Measurements from ENCODE around the gene RXRA.
A peak's percentile ranks its signal among the peaks of the same experiment; 100 is the strongest.

The RXRA gene

DNA sequence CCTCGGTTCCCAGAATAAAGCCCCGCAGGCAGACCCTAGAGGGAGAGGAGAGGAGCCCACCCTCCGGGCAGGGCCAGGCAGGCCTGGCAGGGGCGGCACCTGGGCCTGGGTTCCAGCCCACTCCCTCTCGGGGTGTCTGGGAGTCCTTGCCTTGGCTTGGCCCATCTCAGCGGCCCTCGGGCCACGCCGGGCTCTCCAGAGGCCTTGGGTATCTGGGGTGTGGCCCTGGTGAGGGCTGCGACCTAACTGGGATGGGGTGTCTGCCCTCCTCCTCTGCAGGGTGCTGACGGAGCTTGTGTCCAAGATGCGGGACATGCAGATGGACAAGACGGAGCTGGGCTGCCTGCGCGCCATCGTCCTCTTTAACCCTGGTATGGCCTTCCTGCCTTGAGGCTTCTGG lies 105.4 kb downstream of the RXRA start:
- TF ChIP-seq, protein P1, sequence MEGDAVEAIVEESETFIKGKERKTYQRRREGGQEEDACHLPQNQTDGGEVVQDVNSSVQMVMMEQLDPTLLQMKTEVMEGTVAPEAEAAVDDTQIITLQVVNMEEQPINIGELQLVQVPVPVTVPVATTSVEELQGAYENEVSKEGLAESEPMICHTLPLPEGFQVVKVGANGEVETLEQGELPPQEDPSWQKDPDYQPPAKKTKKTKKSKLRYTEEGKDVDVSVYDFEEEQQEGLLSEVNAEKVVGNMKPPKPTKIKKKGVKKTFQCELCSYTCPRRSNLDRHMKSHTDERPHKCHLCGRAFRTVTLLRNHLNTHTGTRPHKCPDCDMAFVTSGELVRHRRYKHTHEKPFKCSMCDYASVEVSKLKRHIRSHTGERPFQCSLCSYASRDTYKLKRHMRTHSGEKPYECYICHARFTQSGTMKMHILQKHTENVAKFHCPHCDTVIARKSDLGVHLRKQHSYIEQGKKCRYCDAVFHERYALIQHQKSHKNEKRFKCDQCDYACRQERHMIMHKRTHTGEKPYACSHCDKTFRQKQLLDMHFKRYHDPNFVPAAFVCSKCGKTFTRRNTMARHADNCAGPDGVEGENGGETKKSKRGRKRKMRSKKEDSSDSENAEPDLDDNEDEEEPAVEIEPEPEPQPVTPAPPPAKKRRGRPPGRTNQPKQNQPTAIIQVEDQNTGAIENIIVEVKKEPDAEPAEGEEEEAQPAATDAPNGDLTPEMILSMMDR (IDR thresholded peaks at IDR 0.05; ENCODE audit: low read length, missing control alignments), result no peak
- H3K4me3 ChIP-seq (replicated peaks; ENCODE audit: low read depth, low read length), result no peak overlapping the region
- DNase-seq (ENCODE audit: low read depth), result no peak

- no peak overlapping the region for H3K4me3 ChIP-seq (replicated peaks; ENCODE audit: low read depth, low read length)
- TF ChIP-seq, protein P1 (IDR thresholded peaks at IDR 0.05; ENCODE audit: low read length, missing control alignments), result no peak
- no peak for DNase-seq (ENCODE audit: low read depth)
Observed at GRCh38 chr9:134432471-134432870, 106.2 kb downstream of the RXRA start.

DNA sequence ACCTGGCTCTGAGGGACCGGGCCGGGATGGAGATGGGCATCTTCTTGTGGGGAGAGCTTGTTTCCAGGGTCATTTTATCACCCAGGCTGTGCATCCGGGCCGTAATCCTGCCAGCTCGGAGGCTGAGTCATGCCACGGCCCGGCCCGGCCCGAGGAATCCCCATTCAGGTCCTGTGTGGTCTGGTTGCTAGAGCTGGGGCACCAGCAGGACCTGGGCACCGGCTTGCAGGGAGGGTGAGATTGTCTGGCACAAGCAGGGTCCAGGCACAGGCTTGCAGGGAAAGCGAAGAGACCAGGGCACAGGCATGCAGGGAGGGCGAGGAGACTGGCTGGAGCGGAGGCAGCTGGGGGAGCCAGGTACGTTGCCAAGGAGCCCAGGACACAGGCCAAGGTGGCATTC lies 106.8 kb downstream of the RXRA start:
- peak; percentile 32 for DNase-seq (ENCODE audit: low read depth)
- no peak overlapping the region for H3K4me3 ChIP-seq (replicated peaks; ENCODE audit: low read depth, low read length)
- TF ChIP-seq, protein P1 (IDR thresholded peaks at IDR 0.05; ENCODE audit: low read length, missing control alignments), result no peak

DNA sequence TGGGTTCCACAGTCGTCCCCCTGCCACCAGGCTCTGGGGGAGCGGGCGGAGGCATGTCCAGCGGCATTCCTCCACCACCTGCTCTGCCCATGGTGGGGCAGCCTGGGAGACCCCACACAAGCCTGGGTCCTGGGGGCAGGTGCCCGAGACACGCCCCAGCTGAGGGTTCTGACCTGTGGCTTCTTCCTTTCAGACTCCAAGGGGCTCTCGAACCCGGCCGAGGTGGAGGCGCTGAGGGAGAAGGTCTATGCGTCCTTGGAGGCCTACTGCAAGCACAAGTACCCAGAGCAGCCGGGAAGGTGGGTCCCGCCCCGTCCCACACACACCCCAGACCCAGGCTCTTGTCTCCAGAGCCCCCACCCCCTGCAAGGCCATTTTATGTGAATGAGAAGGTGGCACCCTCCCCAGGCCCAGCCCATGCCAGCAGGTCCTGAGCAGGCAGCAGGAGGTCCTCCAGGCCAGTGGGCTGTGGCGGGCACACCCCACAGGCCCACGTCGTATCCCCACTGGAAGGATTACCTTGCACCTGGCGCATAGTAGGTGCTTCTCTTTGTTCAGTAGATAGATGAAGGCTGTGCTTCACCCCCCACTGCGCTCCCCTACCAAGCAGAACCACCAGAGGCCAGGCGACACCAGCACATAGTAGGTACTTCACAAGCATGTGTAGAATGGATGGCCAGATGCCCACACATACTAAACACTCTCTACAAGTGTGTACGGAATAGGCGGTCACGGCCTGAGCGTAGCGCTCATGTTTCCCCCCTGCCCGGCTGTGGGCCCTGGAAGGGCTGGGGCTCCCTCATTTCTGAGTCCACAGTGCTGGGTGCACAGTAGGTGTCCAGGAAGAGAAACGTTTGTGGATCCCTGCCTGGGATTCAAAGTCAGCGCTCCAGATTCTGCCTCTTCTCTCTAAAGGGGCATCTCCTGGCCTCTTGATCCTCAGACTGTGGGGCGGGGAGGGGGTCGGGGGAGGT lies 107.9 kb downstream of the RXRA start:
- no peak for DNase-seq (ENCODE audit: low read depth)
- TF ChIP-seq, protein P1 (IDR thresholded peaks at IDR 0.05; ENCODE audit: low read length, missing control alignments), result no peak

DNA sequence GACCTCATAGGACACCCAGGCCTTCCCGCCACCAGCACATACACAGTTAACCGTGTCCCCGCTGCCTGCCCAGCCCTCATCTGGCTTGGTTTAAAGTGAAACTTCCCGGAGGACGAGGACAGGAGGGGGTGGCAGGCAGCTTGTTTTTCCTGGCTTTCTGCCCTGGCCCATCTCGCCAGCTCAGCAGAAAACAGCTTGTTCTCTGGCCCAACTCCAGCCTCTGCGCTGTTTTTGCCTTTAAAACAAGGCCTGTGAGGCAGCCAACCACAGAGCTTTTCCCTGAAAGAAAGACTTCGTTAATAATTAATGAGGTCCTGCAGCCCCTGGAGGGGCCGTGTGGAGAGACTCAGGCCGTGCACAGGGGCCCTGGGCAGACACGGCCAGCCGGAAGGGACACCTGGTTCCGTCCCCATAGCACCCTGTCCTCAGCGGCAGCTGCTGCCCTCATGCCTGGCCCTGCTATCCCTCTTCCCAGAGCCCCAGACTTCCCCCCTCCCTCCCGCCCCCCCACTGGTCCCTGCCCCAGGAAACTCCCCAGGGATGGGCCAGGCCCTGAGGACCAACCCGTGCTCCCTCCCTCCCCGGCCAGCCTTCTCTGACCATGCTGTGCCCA lies 108.7 kb downstream of the RXRA start:
- TF ChIP-seq, protein P1 (IDR thresholded peaks at IDR 0.05; ENCODE audit: low read length, missing control alignments), result no peak
- DNase-seq (ENCODE audit: low read depth), result peak; percentile 98
- no peak overlapping the region for H3K4me3 ChIP-seq (replicated peaks; ENCODE audit: low read depth, low read length)

More for the DNA sequence above, 107.9 kb downstream of the RXRA start:
- no peak overlapping the region for H3K4me3 ChIP-seq (replicated peaks; ENCODE audit: low read depth, low read length)

GRCh38 chr9:134435550-134436378 lies 109.5 kb downstream of the RXRA start:
- no peak for DNase-seq (ENCODE audit: low read depth)
- TF ChIP-seq, protein P1 (IDR thresholded peaks at IDR 0.05; ENCODE audit: low read length, missing control alignments), result no peak
- no peak overlapping the region for H3K4me3 ChIP-seq (replicated peaks; ENCODE audit: low read depth, low read length)
